SK-N-SH (cell line): Measurements from ENCODE around the gene SH3PXD2B. TPM values are rescaled to one million over a fixed set of nuclear protein-coding genes. Genes with fewer than 3 reads are reported as not detected.

ENCODE experiments used
- CTCF ChIA-PET: fragments of 300-600, 350-600 bp; formaldehyde crosslinking; extraction: SDS; loops from one replicate; lab custom pipeline; 2021; lab: Yijun Ruan, JAX
- POLR2A ChIA-PET: fragments of 350-600 bp; sonication (Branson Sonifier 250); formaldehyde crosslinking; extraction: SDS; loops from one replicate; lab custom pipeline; 2020; ENCODE audit warnings: antibody characterized with exemption, inconsistent platforms; lab: Yijun Ruan, JAX
- DNase-seq: peaks from one replicate; pipeline ENCODE4 v3.0.0; 2012
- H2AFZ ChIP-seq: fragments of 200-600 bp; sonication (generic); 2 replicates; pipeline ENCODE4 v1.8.1; 2016; ENCODE audit warnings: antibody characterized with exemption, mild to moderate bottlenecking, low read depth
- H3F3A ChIP-seq: fragments of 200-600 bp; sonication (generic); replicated peaks from 2 replicates; pipeline ENCODE3; 2016; ENCODE audit warnings: antibody characterized with exemption, mild to moderate bottlenecking; ENCODE audit not compliant: insufficient read depth
- H3K27ac ChIP-seq, 2 experiments: fragments of 200-500 bp in 1 of 2; fragments of 200-600 bp in 1 of 2; sonication (Bioruptor generic) in 1 of 2; sonication (generic), shearing (Covaris generic) in 1 of 2; 2 replicates each; pipeline versions ENCODE4 v1.5.1 to v1.6.1; 2014 to 2016; ENCODE audit warnings: low read depth in 2 of 2, inconsistent platforms in 1 of 2, low read length in 1 of 2, mild to moderate bottlenecking in 1 of 2, mixed read lengths in 1 of 2
- H3K27me3 ChIP-seq: fragments of 200-600 bp; sonication (generic), shearing (Covaris generic); 2 replicates; pipeline ENCODE4 v1.6.1; 2016; ENCODE audit warnings: mixed run types; ENCODE audit not compliant: insufficient read depth
- H3K36me3 ChIP-seq, 2 experiments: fragments of 200-500 bp in 1 of 2; fragments of 200-600 bp in 1 of 2; sonication (Bioruptor generic) in 1 of 2; sonication (generic) in 1 of 2; replicated peaks in 1 of 2; 2 replicates each; pipeline versions ENCODE3 to v1.5.1; 2014 to 2016; ENCODE audit warnings: low read length in 1 of 2, mild to moderate bottlenecking in 1 of 2; ENCODE audit not compliant: insufficient read depth in 2 of 2, control insufficient read depth in 1 of 2
- H3K4me1 ChIP-seq, 2 experiments: fragments of 200-500 bp in 1 of 2; fragments of 200-600 bp in 1 of 2; sonication (Bioruptor generic) in 1 of 2; sonication (generic), shearing (Covaris generic) in 1 of 2; 2 replicates each; pipeline versions ENCODE4 v1.5.1 to v1.6.1; 2014 to 2016; ENCODE audit warnings: low read depth in 1 of 2, low read length in 1 of 2, mixed run types in 1 of 2; ENCODE audit not compliant: insufficient read depth in 2 of 2, control insufficient read depth in 1 of 2
- H3K4me2 ChIP-seq: fragments of 200-600 bp; sonication (generic), shearing (Covaris generic); 2 replicates; pipeline ENCODE4 v1.6.1; 2017; ENCODE audit warnings: mixed run types
- H3K4me3 ChIP-seq, 2 experiments: fragments of 200-500 bp in 1 of 2; fragments of 200-600 bp in 1 of 2; sonication (Bioruptor generic) in 1 of 2; sonication (generic), shearing (Covaris generic) in 1 of 2; 2 replicates each; pipeline versions ENCODE4 v1.5.1 to v1.8.1; 2014 to 2016; ENCODE audit warnings: low read depth in 2 of 2, inconsistent platforms in 1 of 2, low read length in 1 of 2, mild to moderate bottlenecking in 1 of 2, mixed read lengths in 1 of 2, moderate library complexity in 1 of 2
- H3K79me2 ChIP-seq: fragments of 200-600 bp; sonication (generic); 2 replicates; pipeline ENCODE4 v1.8.1; 2017; ENCODE audit warnings: mild to moderate bottlenecking; ENCODE audit not compliant: insufficient read depth
- H3K9ac ChIP-seq: fragments of 200-600 bp; sonication (generic); 2 replicates; pipeline ENCODE4 v1.6.1; 2017; ENCODE audit warnings: mixed run types
- H3K9me2 ChIP-seq: fragments of 200-600 bp; sonication (generic); 2 replicates; pipeline ENCODE4 v1.6.1; 2017; ENCODE audit warnings: mixed run types
- H3K9me3 ChIP-seq: fragments of 200-600 bp; sonication (generic); 2 replicates; pipeline ENCODE4 v1.6.1; 2017; ENCODE audit warnings: mixed run types, mild to moderate bottlenecking, moderate library complexity
- H4K20me1 ChIP-seq: fragments of 200-600 bp; sonication (generic); 2 replicates; pipeline ENCODE4 v1.6.1; 2017; ENCODE audit warnings: mild to moderate bottlenecking, mixed run types; ENCODE audit not compliant: insufficient read depth
- CHD2 ChIP-seq: fragments of 150-350 bp; IDR thresholded peaks from 2 replicates; pipeline ENCODE4 v1.6.1; 2018; ENCODE audit warnings: low read length; ENCODE audit not compliant: partially characterized antibody
- ELF1 ChIP-seq: IDR thresholded peaks from 2 replicates; pipeline ENCODE4 v1.4.0; 2012
- EP300 ChIP-seq, 2 experiments: IDR thresholded peaks; 2 replicates each; pipeline versions ENCODE4 v1.4.0 to v1.6.1; 2012; ENCODE audit warnings: borderline replicate concordance in 1 of 2, low read depth in 1 of 2, low read length in 1 of 2
- EZH2phosphoT487 ChIP-seq: fragments of 200-600 bp; sonication (generic); IDR thresholded peaks from 2 replicates; pipeline ENCODE4 v1.6.1; 2017; ENCODE audit warnings: low read depth, mixed run types, mild to moderate bottlenecking, antibody characterized with exemption, moderate library complexity, borderline replicate concordance
- FOSL2 ChIP-seq: IDR thresholded peaks from 2 replicates; pipeline ENCODE4 v1.4.0; 2012; ENCODE audit warnings: low read depth, mild to moderate bottlenecking, moderate library complexity, borderline replicate concordance
- FOXJ3 ChIP-seq: sonication (generic); formaldehyde crosslinking; IDR thresholded peaks from 2 replicates; pipeline ENCODE4 v1.5.1; 2020; ENCODE audit warnings: mild to moderate bottlenecking, missing genetic modification reagents
- JUND ChIP-seq: IDR thresholded peaks from 2 replicates; pipeline ENCODE4 v1.4.0; 2012
- MEF2A ChIP-seq: IDR thresholded peaks from 2 replicates; pipeline ENCODE4 v1.4.0; 2012; ENCODE audit warnings: low read depth, borderline replicate concordance
- POLR2AphosphoS5 ChIP-seq: IDR thresholded peaks from 2 replicates; pipeline ENCODE4 v1.6.1; 2012; ENCODE audit warnings: low read depth, low read length
- RAD21 ChIP-seq: IDR thresholded peaks from 2 replicates; pipeline ENCODE4 v1.6.1; 2012; ENCODE audit warnings: mild to moderate bottlenecking, low read length
- RCOR1 ChIP-seq: fragments of 150-350 bp; IDR thresholded peaks from 2 replicates; pipeline ENCODE4 v1.6.1; 2017; ENCODE audit warnings: antibody characterized with exemption, low read length
- RFX5 ChIP-seq: IDR thresholded peaks from 2 replicates; pipeline ENCODE4 v1.6.1; 2012; ENCODE audit warnings: mild to moderate bottlenecking, improper control_type of control experiment, low read length
- RXRA ChIP-seq: IDR thresholded peaks from 2 replicates; pipeline ENCODE4 v1.4.0; 2012; ENCODE audit warnings: low read depth, mild to moderate bottlenecking, borderline replicate concordance
- SMC3 ChIP-seq: IDR thresholded peaks from 2 replicates; pipeline ENCODE4 v1.6.1; 2012; ENCODE audit warnings: low read depth, low read length, improper control_type of control experiment
- TEAD4 ChIP-seq: IDR thresholded peaks from 2 replicates; pipeline ENCODE4 v1.4.0; 2012; ENCODE audit warnings: mild to moderate bottlenecking, borderline replicate concordance; ENCODE audit not compliant: insufficient read depth
- YY1 ChIP-seq: IDR thresholded peaks from 2 replicates; pipeline ENCODE4 v1.4.0; 2012; ENCODE audit warnings: low read depth, mild to moderate bottlenecking
- WGBS: methylation state at CpG from one replicate; pipeline ENCODE4 v1.1.6; 2017; ENCODE audit warnings: low lambda C conversion rate; 5-methylcytosine and 5-hydroxymethylcytosine counted together
- polyA plus RNA-seq, 3 experiments: library from polyadenylated mRNA; depleted of rRNA; stranded (reverse); fragments of >200 nt; gene quantifications; 2 replicates each; pipeline ENCODE4 v1.2.3, GENCODE V29; 2012
- TF ChIP-seq, protein P1 (sequence below): fragments of 200-600 bp; sonication (generic); IDR thresholded peaks from 2 replicates; pipeline ENCODE4 v1.6.1; 2017; ENCODE audit warnings: antibody characterized with exemption, mild to moderate bottlenecking, moderate library complexity
- TF ChIP-seq, protein P2 (sequence below): IDR thresholded peaks from 2 replicates; pipeline ENCODE4 v1.4.0; 2012; ENCODE audit warnings: low read depth, borderline replicate concordance
- TF ChIP-seq, protein P3 (sequence below): IDR thresholded peaks from 2 replicates; pipeline ENCODE4; 2012
- TF ChIP-seq, protein P4 (sequence below): IDR thresholded peaks from 2 replicates; pipeline ENCODE4 v1.4.0; 2012; ENCODE audit warnings: low read depth
- TF ChIP-seq, protein P5 (sequence below): IDR thresholded peaks from 2 replicates; pipeline ENCODE4 v1.6.1; 2012; ENCODE audit warnings: mild to moderate bottlenecking, low read depth, low read length, moderate library complexity
- TF ChIP-seq, protein P6 (sequence below): fragments of 150-350 bp; IDR thresholded peaks from 2 replicates; pipeline ENCODE4 v1.6.1; 2016; ENCODE audit warnings: mild to moderate bottlenecking, low read depth, low read length

Gene SH3PXD2B
- polyA plus RNA-seq, 1 of the 3 experiments (the other 2 are of a cell fraction): 15.0 TPM

DNA sequence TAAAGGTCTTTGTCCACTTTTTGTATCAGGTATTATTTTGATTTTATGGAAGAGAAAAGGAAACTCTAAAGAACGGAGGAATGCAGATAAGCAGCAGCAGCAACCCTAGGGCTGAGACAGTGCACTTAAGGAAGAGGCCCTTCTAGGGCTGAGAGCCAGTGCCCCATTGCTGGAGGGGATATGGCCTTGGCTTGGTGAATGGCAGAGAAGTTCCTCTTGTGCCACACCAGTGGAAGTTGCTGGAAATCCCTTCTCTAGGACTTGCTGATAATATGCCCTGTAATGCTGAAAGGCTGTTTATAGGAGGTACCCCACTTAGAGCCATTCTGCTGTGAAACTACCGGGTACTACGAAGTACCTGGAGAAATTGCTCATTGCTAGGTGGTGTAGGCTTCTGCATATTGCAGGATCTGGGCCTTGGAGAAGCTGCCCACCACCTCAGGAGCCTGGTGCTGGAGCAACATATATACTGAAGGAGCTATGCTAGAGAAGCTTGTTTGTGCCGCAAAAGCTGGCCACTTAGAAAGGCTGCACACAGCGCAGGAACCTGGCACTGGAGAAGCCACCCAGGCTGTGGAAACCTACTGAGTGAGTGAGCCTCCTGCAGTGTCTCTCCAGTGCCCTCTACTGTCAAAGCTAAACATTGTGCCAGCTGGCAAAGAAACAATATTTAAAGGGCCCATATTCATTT, 161.1 kb downstream of the SH3PXD2B start:
- no peaks in the 10 kb centered on the region for H3K9me3 ChIP-seq
- H3K36me3 ChIP-seq: no peaks in the 10 kb centered on the region
- H3K4me2 ChIP-seq: no peak overlapping the region
- no peaks in the 10 kb centered on the region for H4K20me1 ChIP-seq
- no peak overlapping the region for H3K9ac ChIP-seq
- no peak overlapping the region for H3K27ac ChIP-seq
- peak overlapping the region in 1 of 2 experiments; percentile 3; a peak in 1 of 4 replicates for H3K4me3 ChIP-seq
- no peaks in the 10 kb centered on the region for H3K27me3 ChIP-seq
- no peaks in the 10 kb centered on the region for H3K79me2 ChIP-seq
- peaks cover 0 to 4% of the 10 kb centered on the region in 2 experiments; a peak in 1 of 4 replicates for H3K4me1 ChIP-seq
- CTCF ChIA-PET: interaction anchor here (0.5 to 1.7 kb wide), 48 partner anchors 8 to 663 kb away, joined by 3 to 25 read pairs (median 4); partner anchors contain the start of genes EFCAB9, FBXW11, STK10 and UBTD2
- POLR2A ChIA-PET: interaction anchor here (1.1 to 1.6 kb wide), 2 partner anchors 105 to 287 kb away, joined by 3 to 4 read pairs; partner anchors contain the start of genes FBXW11 and STK10
- H3K9me2 ChIP-seq: no peaks in the 10 kb centered on the region
- WGBS: 39% methylated on average over 3 of the region's 5 CpGs
- H3F3A ChIP-seq: no peaks in the 10 kb centered on the region
- H2AFZ ChIP-seq: no peak overlapping the region
- peak; percentile 76 for DNase-seq
- no peak for TF ChIP-seq RFX5
- TF ChIP-seq, protein P1, sequence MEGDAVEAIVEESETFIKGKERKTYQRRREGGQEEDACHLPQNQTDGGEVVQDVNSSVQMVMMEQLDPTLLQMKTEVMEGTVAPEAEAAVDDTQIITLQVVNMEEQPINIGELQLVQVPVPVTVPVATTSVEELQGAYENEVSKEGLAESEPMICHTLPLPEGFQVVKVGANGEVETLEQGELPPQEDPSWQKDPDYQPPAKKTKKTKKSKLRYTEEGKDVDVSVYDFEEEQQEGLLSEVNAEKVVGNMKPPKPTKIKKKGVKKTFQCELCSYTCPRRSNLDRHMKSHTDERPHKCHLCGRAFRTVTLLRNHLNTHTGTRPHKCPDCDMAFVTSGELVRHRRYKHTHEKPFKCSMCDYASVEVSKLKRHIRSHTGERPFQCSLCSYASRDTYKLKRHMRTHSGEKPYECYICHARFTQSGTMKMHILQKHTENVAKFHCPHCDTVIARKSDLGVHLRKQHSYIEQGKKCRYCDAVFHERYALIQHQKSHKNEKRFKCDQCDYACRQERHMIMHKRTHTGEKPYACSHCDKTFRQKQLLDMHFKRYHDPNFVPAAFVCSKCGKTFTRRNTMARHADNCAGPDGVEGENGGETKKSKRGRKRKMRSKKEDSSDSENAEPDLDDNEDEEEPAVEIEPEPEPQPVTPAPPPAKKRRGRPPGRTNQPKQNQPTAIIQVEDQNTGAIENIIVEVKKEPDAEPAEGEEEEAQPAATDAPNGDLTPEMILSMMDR: peak; percentile 93
- no peak for TF ChIP-seq TEAD4
- no peak for TF ChIP-seq JUND
- TF ChIP-seq ELF1: no peak
- TF ChIP-seq, protein P2, sequence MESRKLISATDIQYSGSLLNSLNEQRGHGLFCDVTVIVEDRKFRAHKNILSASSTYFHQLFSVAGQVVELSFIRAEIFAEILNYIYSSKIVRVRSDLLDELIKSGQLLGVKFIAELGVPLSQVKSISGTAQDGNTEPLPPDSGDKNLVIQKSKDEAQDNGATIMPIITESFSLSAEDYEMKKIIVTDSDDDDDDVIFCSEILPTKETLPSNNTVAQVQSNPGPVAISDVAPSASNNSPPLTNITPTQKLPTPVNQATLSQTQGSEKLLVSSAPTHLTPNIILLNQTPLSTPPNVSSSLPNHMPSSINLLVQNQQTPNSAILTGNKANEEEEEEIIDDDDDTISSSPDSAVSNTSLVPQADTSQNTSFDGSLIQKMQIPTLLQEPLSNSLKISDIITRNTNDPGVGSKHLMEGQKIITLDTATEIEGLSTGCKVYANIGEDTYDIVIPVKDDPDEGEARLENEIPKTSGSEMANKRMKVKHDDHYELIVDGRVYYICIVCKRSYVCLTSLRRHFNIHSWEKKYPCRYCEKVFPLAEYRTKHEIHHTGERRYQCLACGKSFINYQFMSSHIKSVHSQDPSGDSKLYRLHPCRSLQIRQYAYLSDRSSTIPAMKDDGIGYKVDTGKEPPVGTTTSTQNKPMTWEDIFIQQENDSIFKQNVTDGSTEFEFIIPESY: no peak
- TF ChIP-seq RXRA: no peak
- no peak for TF ChIP-seq CHD2
- TF ChIP-seq EP300 (IDR thresholded peaks at IDR 0.05; ENCODE audit: borderline replicate concordance in 1 of 2, low read depth in 1 of 2, low read length in 1 of 2): no peak
- no peak for TF ChIP-seq YY1
- TF ChIP-seq POLR2AphosphoS5: no peak
- TF ChIP-seq, protein P3, sequence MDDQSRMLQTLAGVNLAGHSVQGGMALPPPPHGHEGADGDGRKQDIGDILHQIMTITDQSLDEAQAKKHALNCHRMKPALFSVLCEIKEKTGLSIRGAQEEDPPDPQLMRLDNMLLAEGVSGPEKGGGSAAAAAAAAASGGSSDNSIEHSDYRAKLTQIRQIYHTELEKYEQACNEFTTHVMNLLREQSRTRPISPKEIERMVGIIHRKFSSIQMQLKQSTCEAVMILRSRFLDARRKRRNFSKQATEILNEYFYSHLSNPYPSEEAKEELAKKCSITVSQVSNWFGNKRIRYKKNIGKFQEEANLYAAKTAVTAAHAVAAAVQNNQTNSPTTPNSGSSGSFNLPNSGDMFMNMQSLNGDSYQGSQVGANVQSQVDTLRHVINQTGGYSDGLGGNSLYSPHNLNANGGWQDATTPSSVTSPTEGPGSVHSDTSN: no peak
- TF ChIP-seq MEF2A: no peak
- no peak for TF ChIP-seq RCOR1
- peak; percentile 93 for TF ChIP-seq RAD21
- TF ChIP-seq FOXJ3 (CRISPR knock-in tag): no peak
- TF ChIP-seq, protein P4, sequence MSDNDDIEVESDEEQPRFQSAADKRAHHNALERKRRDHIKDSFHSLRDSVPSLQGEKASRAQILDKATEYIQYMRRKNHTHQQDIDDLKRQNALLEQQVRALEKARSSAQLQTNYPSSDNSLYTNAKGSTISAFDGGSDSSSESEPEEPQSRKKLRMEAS: no peak
- peak; percentile 80 for TF ChIP-seq SMC3
- TF ChIP-seq, protein P5, sequence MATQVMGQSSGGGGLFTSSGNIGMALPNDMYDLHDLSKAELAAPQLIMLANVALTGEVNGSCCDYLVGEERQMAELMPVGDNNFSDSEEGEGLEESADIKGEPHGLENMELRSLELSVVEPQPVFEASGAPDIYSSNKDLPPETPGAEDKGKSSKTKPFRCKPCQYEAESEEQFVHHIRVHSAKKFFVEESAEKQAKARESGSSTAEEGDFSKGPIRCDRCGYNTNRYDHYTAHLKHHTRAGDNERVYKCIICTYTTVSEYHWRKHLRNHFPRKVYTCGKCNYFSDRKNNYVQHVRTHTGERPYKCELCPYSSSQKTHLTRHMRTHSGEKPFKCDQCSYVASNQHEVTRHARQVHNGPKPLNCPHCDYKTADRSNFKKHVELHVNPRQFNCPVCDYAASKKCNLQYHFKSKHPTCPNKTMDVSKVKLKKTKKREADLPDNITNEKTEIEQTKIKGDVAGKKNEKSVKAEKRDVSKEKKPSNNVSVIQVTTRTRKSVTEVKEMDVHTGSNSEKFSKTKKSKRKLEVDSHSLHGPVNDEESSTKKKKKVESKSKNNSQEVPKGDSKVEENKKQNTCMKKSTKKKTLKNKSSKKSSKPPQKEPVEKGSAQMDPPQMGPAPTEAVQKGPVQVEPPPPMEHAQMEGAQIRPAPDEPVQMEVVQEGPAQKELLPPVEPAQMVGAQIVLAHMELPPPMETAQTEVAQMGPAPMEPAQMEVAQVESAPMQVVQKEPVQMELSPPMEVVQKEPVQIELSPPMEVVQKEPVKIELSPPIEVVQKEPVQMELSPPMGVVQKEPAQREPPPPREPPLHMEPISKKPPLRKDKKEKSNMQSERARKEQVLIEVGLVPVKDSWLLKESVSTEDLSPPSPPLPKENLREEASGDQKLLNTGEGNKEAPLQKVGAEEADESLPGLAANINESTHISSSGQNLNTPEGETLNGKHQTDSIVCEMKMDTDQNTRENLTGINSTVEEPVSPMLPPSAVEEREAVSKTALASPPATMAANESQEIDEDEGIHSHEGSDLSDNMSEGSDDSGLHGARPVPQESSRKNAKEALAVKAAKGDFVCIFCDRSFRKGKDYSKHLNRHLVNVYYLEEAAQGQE: no peak
- TF ChIP-seq EZH2phosphoT487: no peak
- TF ChIP-seq FOSL2: no peak
- TF ChIP-seq, protein P6, sequence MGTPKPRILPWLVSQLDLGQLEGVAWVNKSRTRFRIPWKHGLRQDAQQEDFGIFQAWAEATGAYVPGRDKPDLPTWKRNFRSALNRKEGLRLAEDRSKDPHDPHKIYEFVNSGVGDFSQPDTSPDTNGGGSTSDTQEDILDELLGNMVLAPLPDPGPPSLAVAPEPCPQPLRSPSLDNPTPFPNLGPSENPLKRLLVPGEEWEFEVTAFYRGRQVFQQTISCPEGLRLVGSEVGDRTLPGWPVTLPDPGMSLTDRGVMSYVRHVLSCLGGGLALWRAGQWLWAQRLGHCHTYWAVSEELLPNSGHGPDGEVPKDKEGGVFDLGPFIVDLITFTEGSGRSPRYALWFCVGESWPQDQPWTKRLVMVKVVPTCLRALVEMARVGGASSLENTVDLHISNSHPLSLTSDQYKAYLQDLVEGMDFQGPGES: no peak
